ENCODE results near the gene LTB4R. TPM values are rescaled to one million over a fixed set of nuclear protein-coding genes. Genes with fewer than 3 reads are reported as not detected.

The LTB4R gene
- polyA plus RNA-seq, 2 of the 4 experiments (the other 2 are of a cell fraction): 8.3 to 10.2 TPM

DNA sequence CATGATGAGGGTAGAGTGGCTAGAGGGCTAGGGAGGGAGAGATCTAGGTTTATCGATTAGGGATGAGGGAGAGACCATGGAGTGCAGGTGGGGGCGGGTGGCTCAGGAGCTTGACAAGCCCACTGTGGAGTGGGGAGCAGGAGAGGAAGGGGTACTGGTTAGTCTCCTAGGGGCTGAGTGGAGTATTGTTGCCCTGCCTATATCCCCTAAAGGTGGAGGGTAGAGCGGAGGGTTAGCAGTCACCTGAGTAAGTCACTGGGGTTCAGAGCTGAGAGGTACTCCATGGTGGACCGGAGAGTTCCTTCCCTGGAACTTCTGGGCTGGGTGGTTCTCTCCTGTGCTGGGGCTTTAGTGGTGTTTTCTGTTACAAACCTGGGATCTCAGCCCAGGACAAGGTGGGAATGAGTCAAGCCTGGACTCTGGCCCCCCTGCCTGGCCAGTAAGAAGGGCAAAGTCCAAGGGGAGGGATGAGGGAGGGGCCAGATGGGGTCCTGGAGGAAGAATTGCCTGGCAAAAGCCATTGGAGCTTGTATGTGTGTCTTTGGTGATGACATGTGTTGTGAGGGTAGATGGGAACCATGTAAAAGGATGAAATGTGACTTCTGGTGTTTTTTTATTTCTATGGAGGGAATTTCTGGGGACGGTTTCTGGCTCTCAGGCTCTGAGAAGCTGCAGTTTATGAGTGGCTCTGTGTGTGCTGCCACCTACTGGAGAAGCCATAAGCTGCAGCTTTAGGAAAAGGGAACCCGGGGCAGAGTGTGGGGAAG, 3.5 kb upstream of the LTB4R start, which contains the start of gene CIDEB:
TSS of gene CIDEB (minus strand) at position 403 of the 767 bp plus-strand sequence. CDS start at position 284, 119 bp downstream.
- peak; percentile 66 to 77 for DNase-seq (ENCODE audit: low read depth in 1 of 2, low spot score in 1 of 2)
- no peak within 1 kb of the TSS for H3K4me3 ChIP-seq
- ChIA-PET POLR2A (interaction anchor here (0.6 to 3.4 kb wide), 8 partner anchors 8 to 193 kb away, joined by 3 to 23 read pairs (median 7); partner anchors contain the start of genes CBLN3, CHMP4A, DCAF11 and DHRS1), CTCF (interaction anchor here (1.1 to 46.6 kb wide), 25 partner anchors 10 to 778 kb away, joined by 3 to 1142 read pairs (median 4); partner anchors contain the start of genes ADCY4, CBLN3, DHRS1 and EMC9)
- ATAC-seq: peak; percentile 77 to 93
- peak within 1 kb of the TSS; percentile 43 to 75; a peak in 4 of 6 replicates for H3K27ac ChIP-seq
- peak within 1 kb of the TSS; percentile 55 for H3K4me2 ChIP-seq
- peaks cover 16% of the 10 kb centered on the region for H3K4me1 ChIP-seq
- 50% methylated on average over 6 of the region's 6 CpGs for WGBS (ENCODE audit: missing lambda C conversion rate)
- TF ChIP-seq JUNB (IDR thresholded peaks at IDR 0.05) (no peak), RCOR1 (IDR thresholded peaks at IDR 0.05; ENCODE audit: low read depth, low read length) (no peak), MAFK (IDR thresholded peaks at IDR 0.05; ENCODE audit: partially characterized antibody) (no peak), SMC3 (IDR thresholded peaks at IDR 0.05) (peak; percentile 53; the same call in 2 of the 3 replicates), RAD21 (conservative IDR thresholded peaks at IDR 0.05 in 1 of 2, IDR thresholded peaks at IDR 0.05 in 1 of 2) (peak; percentile 32 to 41; a peak in 3 of 5 replicates), FOSL2 (IDR thresholded peaks at IDR 0.05) (no peak), FOSL2 (CRISPR knock-in tag; IDR thresholded peaks at IDR 0.05) (peak; percentile 31; the same call in 1 of the 2 replicates), PHF8 (IDR thresholded peaks at IDR 0.05; ENCODE audit: borderline replicate concordance, low read depth) (no peak), CBX8 (IDR thresholded peaks at IDR 0.05) (no peak), CTCF (IDR thresholded peaks at IDR 0.05) (peak; percentile 92), ZSCAN20 (CRISPR knock-in tag; IDR thresholded peaks at IDR 0.05) (no peak)
- TF ChIP-seq, protein P1, sequence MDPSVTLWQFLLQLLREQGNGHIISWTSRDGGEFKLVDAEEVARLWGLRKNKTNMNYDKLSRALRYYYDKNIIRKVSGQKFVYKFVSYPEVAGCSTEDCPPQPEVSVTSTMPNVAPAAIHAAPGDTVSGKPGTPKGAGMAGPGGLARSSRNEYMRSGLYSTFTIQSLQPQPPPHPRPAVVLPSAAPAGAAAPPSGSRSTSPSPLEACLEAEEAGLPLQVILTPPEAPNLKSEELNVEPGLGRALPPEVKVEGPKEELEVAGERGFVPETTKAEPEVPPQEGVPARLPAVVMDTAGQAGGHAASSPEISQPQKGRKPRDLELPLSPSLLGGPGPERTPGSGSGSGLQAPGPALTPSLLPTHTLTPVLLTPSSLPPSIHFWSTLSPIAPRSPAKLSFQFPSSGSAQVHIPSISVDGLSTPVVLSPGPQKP (IDR thresholded peaks at IDR 0.05; ENCODE audit: low read depth, low read length): no peak
- TF ChIP-seq, protein P2, sequence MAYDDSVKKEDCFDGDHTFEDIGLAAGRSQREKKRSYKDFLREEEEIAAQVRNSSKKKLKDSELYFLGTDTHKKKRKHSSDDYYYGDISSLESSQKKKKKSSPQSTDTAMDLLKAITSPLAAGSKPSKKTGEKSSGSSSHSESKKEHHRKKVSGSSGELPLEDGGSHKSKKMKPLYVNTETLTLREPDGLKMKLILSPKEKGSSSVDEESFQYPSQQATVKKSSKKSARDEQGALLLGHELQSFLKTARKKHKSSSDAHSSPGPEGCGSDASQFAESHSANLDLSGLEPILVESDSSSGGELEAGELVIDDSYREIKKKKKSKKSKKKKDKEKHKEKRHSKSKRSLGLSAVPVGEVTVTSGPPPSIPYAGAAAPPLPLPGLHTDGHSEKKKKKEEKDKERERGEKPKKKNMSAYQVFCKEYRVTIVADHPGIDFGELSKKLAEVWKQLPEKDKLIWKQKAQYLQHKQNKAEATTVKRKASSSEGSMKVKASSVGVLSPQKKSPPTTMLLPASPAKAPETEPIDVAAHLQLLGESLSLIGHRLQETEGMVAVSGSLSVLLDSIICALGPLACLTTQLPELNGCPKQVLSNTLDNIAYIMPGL (CRISPR knock-in tag; IDR thresholded peaks at IDR 0.05; ENCODE audit: borderline replicate concordance): no peak
- peak; percentile 49 for FAIRE-seq
- H3K9me3 ChIP-seq: no peaks in the 10 kb centered on the region

DNA sequence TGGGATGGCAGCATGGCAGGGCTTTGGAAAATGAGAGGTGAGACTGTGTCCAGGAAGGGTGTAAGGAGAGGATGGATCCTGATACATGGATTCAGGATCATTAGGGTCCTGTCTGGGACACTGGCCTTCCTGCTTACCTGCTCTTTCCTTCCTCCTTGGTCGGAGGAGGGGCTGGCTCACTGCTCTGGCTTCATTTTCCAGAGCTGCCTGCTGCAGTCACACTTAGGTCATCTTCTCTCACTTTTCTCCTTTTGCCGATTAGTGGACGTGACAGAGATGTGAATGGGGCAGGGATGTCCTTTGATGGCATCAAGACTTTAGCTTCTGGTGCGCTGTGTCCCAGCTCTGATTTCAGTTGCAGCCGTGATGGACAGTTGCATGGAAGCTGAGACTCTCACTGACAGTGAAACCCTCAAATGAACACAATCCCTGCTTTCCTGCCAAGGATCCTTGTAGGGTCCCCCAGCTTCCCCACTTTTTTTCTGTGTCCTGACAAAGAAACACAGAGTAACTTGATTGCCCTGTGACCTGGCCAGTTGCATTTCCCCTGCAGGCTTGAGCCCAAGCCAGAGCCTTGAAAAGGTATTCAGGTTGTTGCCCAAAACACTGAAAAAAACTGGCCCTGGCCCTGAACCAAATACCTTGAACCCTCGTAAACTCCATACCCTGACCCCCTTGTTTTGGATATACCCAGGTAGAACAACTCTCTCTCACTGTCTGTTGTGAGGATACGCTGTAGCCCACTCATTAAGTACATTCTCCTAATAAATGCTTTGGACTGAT, 2.8 kb upstream of the LTB4R start:
- ChIA-PET CTCF (interaction anchor here (0.7 to 46.6 kb wide), 22 partner anchors 10 to 200 kb away, joined by 3 to 1142 read pairs (median 6); partner anchors contain the start of genes ADCY4, CBLN3, DHRS1 and EMC9), POLR2A (interaction anchor here (0.6 to 3.4 kb wide), 8 partner anchors 9 to 194 kb away, joined by 3 to 23 read pairs (median 7); partner anchors contain the start of genes CBLN3, CHMP4A, DCAF11 and DHRS1)
- peaks cover 16% of the 10 kb centered on the region for H3K4me1 ChIP-seq
- peak overlapping the region; percentile 29 to 75; a peak in 4 of 6 replicates for H3K27ac ChIP-seq
- H3K4me2 ChIP-seq: peak overlapping the region; percentile 55
- H3K9me3 ChIP-seq: no peaks in the 10 kb centered on the region
- peak; percentile 27; the same call in 1 of the 3 replicates for TF ChIP-seq CTCF (IDR thresholded peaks at IDR 0.05)
- TF ChIP-seq JUN (IDR thresholded peaks at IDR 0.05): no peak
- WGBS (ENCODE audit: missing lambda C conversion rate): 63% methylated on average over 7 of the region's 7 CpGs
- H3K4me3 ChIP-seq: no peak overlapping the region
- FAIRE-seq (no peak), DNase-seq (ENCODE audit: low read depth in 1 of 2, low spot score in 1 of 2) (no peak), ATAC-seq (peak; percentile 3 to 38; a peak in 3 of 6 replicates)
